CD8-positive, alpha-beta memory T cell (primary cell): ENCODE results near the gene ACACB. TPM values are rescaled to one million over a fixed set of nuclear protein-coding genes. Genes with fewer than 3 reads are reported as not detected.

Experiments used
- CTCF ChIA-PET: fragments of 350-600 bp; sonication (Branson Sonifier 250); formaldehyde crosslinking; loops from one replicate; lab custom pipeline; 2021; ENCODE audit warnings: antibody characterized with exemption; lab: Charles Lee
- POLR2A ChIA-PET: fragments of 350-600 bp; sonication (Branson Sonifier 250); formaldehyde crosslinking; loops from one replicate; lab custom pipeline; 2021; ENCODE audit warnings: antibody characterized with exemption; lab: Charles Lee
- DNase-seq, 5 donors: peaks; one replicate each; pipeline versions ENCODE4 v3.0.0 to v3.0.0-alpha.2; 2020 to 2022; ENCODE audit warnings: mixed read lengths in 1 of 5
- H3K27ac ChIP-seq: one replicate; pipeline ENCODE4 v1.7.0; 2013; ENCODE audit warnings: low read depth, mild to moderate bottlenecking, low read length, moderate library complexity
- H3K27me3 ChIP-seq: 2 replicates; pipeline ENCODE4 v1.7.0; 2013; ENCODE audit warnings: low read length, mild to moderate bottlenecking; ENCODE audit not compliant: insufficient read depth, poor library complexity, severe bottlenecking
- H3K36me3 ChIP-seq: 2 replicates; pipeline ENCODE4 v1.7.0; 2013; ENCODE audit warnings: mild to moderate bottlenecking, low read length, moderate library complexity; ENCODE audit not compliant: insufficient read depth
- H3K4me1 ChIP-seq: 2 replicates; pipeline ENCODE4 v1.7.0; 2013; ENCODE audit warnings: mild to moderate bottlenecking, low read length, moderate library complexity; ENCODE audit not compliant: insufficient read depth
- H3K4me3 ChIP-seq: 2 replicates; pipeline ENCODE4 v1.7.0; 2013; ENCODE audit warnings: mild to moderate bottlenecking, low read length
- H3K9me3 ChIP-seq: 2 replicates; pipeline ENCODE4 v1.7.0; 2013; ENCODE audit warnings: mild to moderate bottlenecking, low read length
- H3K27ac Mint-ChIP-seq, 8 donors: one replicate each; pipeline ENCODE4 v1.8.0; 2020 to 2021; ENCODE audit warnings: mixed read lengths in 8 of 8, mild to moderate bottlenecking in 6 of 8, inconsistent platforms in 3 of 8, moderate library complexity in 3 of 8
- H3K27me3 Mint-ChIP-seq, 2 donors: one replicate each; pipeline ENCODE4 v1.8.0; 2020 to 2021; ENCODE audit warnings: mixed read lengths in 2 of 2, mild to moderate bottlenecking in 1 of 2, moderate library complexity in 1 of 2
- H3K36me3 Mint-ChIP-seq, 3 donors: one replicate each; pipeline ENCODE4 v1.8.0; 2020 to 2021; ENCODE audit warnings: mixed read lengths in 3 of 3, inconsistent platforms in 1 of 3, mild to moderate bottlenecking in 1 of 3
- H3K4me1 Mint-ChIP-seq, 3 donors: one replicate each; pipeline ENCODE4 v1.8.0; 2020 to 2021; ENCODE audit warnings: mixed read lengths in 3 of 3, inconsistent platforms in 1 of 3, mild to moderate bottlenecking in 1 of 3
- H3K4me3 Mint-ChIP-seq, 7 donors: one replicate each; pipeline ENCODE4 v1.8.0; 2020 to 2021; ENCODE audit warnings: mixed read lengths in 7 of 7, mild to moderate bottlenecking in 6 of 7, moderate library complexity in 4 of 7, inconsistent platforms in 2 of 7
- H3K9me3 Mint-ChIP-seq, 5 donors: one replicate each; pipeline ENCODE4 v1.8.0; 2020 to 2022; ENCODE audit warnings: mixed read lengths in 5 of 5, mild to moderate bottlenecking in 3 of 5, moderate library complexity in 2 of 5, inconsistent platforms in 1 of 5
- polyA plus RNA-seq: library from polyadenylated mRNA; unstranded; fragments of 300-500 nt; fragmentation: Illumina TruSeq; gene quantifications from one replicate; pipeline ENCODE4 v1.2.3, GENCODE V29; 2021
- total RNA-seq, 2 experiments: library from RNA; stranded (reverse); gene quantifications; one replicate each; pipeline ENCODE4 v1.2.3, GENCODE V29; 2021

Gene ACACB
- total and polyA plus RNA-seq, 3 experiments from 2014 or later, result 1.4 to 7.9 (median 7.8) TPM

GRCh38 chr12:109307051-109307450 lies 190.7 kb downstream of the ACACB start:
- ChIA-PET CTCF (no interaction called here), POLR2A (no interaction called here)
- no peak overlapping the region for H3K27ac ChIP-seq
- Mint-ChIP-seq H3K27me3 (peaks cover 49 to 82% of the 10 kb centered on the region in 2 donors), H3K36me3 (no peaks in the 10 kb centered on the region), H3K9me3 (no peaks in the 10 kb centered on the region), H3K4me1 (peaks cover 8 to 14% (median 9%) of the 10 kb centered on the region in 3 donors), H3K27ac (no peak overlapping the region), H3K4me3 (no peak overlapping the region)
- H3K36me3 ChIP-seq, result no peaks in the 10 kb centered on the region
- peaks cover 20% of the 10 kb centered on the region for H3K27me3 ChIP-seq
- no peaks in the 10 kb centered on the region for H3K9me3 ChIP-seq
- no peak for DNase-seq
- peaks cover 8% of the 10 kb centered on the region for H3K4me1 ChIP-seq
- no peak overlapping the region for H3K4me3 ChIP-seq

GRCh38 chr12:109308534-109309380 lies 192.4 kb downstream of the ACACB start, which contains the start of gene FOXN4:
Gene FOXN4, minus strand, starts transcription at chr12:109309284. Its CDS starts 963 bp downstream, at chr12:109308321.
- Histone ChIP-seq H3K27me3 (peaks cover 20% of the 10 kb centered on the region), H3K36me3 (no peaks in the 10 kb centered on the region), H3K9me3 (no peaks in the 10 kb centered on the region), H3K4me1 (peaks cover 8% of the 10 kb centered on the region), H3K4me3 (no peak within 1 kb of the TSS), H3K27ac (no peak within 1 kb of the TSS)
- Mint-ChIP-seq H3K9me3 (no peaks in the 10 kb centered on the region), H3K27ac (no peak within 1 kb of the TSS), H3K36me3 (no peaks in the 10 kb centered on the region), H3K4me3 (peak within 1 kb of the TSS; percentile 77 to 90 (median 83)), H3K4me1 (peaks cover 8 to 14% (median 9%) of the 10 kb centered on the region in 3 donors), H3K27me3 (peaks cover 54 to 80% of the 10 kb centered on the region in 2 donors)
- no peak for DNase-seq
- CTCF ChIA-PET, result no interaction called here
- POLR2A ChIA-PET, result no interaction called here

GRCh38 chr12:109309381-109310246 lies 193.2 kb downstream of the ACACB start:
- H3K27ac ChIP-seq, result no peak overlapping the region
- no peaks in the 10 kb centered on the region for H3K36me3 Mint-ChIP-seq
- H3K4me1 Mint-ChIP-seq, result peaks cover 8 to 14% (median 9%) of the 10 kb centered on the region in 3 donors
- H3K4me3 Mint-ChIP-seq, result peak overlapping the region; percentile 77 to 90 (median 83)
- ChIA-PET POLR2A (no interaction called here), CTCF (no interaction called here)
- H3K27me3 ChIP-seq, result peaks cover 20% of the 10 kb centered on the region
- H3K9me3 ChIP-seq, result no peaks in the 10 kb centered on the region
- H3K9me3 Mint-ChIP-seq, result no peaks in the 10 kb centered on the region
- no peak for DNase-seq
- H3K27me3 Mint-ChIP-seq, result peaks cover 49 to 81% of the 10 kb centered on the region in 2 donors
- H3K36me3 ChIP-seq, result no peaks in the 10 kb centered on the region
- no peak overlapping the region for H3K27ac Mint-ChIP-seq
- peaks cover 8% of the 10 kb centered on the region for H3K4me1 ChIP-seq
- no peak overlapping the region for H3K4me3 ChIP-seq

- Mint-ChIP-seq H3K27ac (no peak overlapping the region), H3K4me1 (peaks cover 8 to 14% (median 9%) of the 10 kb centered on the region in 3 donors), H3K36me3 (no peaks in the 10 kb centered on the region), H3K9me3 (no peaks in the 10 kb centered on the region), H3K4me3 (peak overlapping the region; percentile 71 to 88 (median 77)), H3K27me3 (peaks cover 51 to 78% of the 10 kb centered on the region in 2 donors)
- Histone ChIP-seq H3K27ac (no peak overlapping the region), H3K4me1 (peaks cover 8% of the 10 kb centered on the region), H3K9me3 (no peaks in the 10 kb centered on the region), H3K4me3 (no peak overlapping the region), H3K27me3 (peaks cover 20% of the 10 kb centered on the region), H3K36me3 (no peaks in the 10 kb centered on the region)
- DNase-seq, result no peak
- ChIA-PET POLR2A (no interaction called here), CTCF (no interaction called here)
These were observed 194.1 kb downstream of the ACACB start for GRCh38 chr12:109310247-109311125.

Other genes with a start within 250 kb of the ACACB start
- gene DAO, start 236.5 kb upstream of the ACACB start, total RNA-seq, result not detected
- not detected for gene DAO, start 236.5 kb upstream of the ACACB start, polyA plus RNA-seq
- not detected for gene SVOP, start 95.5 kb upstream of the ACACB start, total RNA-seq
- not detected for gene SVOP, start 95.5 kb upstream of the ACACB start, polyA plus RNA-seq
- 1 to 10 TPM; 7.3 to 8.4 TPM for gene USP30, start 64.0 kb upstream of the ACACB start, total RNA-seq
- gene USP30, start 64.0 kb upstream of the ACACB start, polyA plus RNA-seq, result 12.6 TPM
- gene ALKBH2, start 23.1 kb upstream of the ACACB start, total RNA-seq, result 10 to 100 TPM; 41.3 to 42.9 TPM
- gene ALKBH2, start 23.1 kb upstream of the ACACB start, polyA plus RNA-seq, result 16.4 TPM
- 100 to 1,000 TPM in 1 of 2 experiments, 10 to 100 TPM in 1; 92.3 to 101 TPM for gene UNG, start 19.0 kb upstream of the ACACB start, total RNA-seq
- gene UNG, start 19.0 kb upstream of the ACACB start, polyA plus RNA-seq, result 37.7 TPM
- not detected for gene FOXN4, start 192.7 kb downstream of the ACACB start, total RNA-seq
- gene FOXN4, start 192.7 kb downstream of the ACACB start, polyA plus RNA-seq, result not detected
- gene MYO1H, start 231.3 kb downstream of the ACACB start, total RNA-seq, result not detected
- gene MYO1H, start 231.3 kb downstream of the ACACB start, polyA plus RNA-seq, result not detected